Panc1 (cell line): Measurements from ENCODE around the gene TBC1D22A.

Experiments used
- POLR2AphosphoS5 ChIP-seq: IDR thresholded peaks from 2 replicates; pipeline ENCODE4 v1.6.1; 2012; ENCODE audit warnings: mild to moderate bottlenecking, low read depth, low read length, moderate library complexity
- TCF7L2 ChIP-seq: IDR thresholded peaks from 2 replicates; pipeline ENCODE4 v1.6.1; 2011; ENCODE audit warnings: mild to moderate bottlenecking, low read depth, low read length, inconsistent platforms
- TF ChIP-seq, protein P1 (sequence below): fragments of 450-650 bp; IDR thresholded peaks from 2 replicates; pipeline ENCODE4 v1.5.1; 2017; ENCODE audit warnings: mild to moderate bottlenecking

- TF ChIP-seq, protein P1, sequence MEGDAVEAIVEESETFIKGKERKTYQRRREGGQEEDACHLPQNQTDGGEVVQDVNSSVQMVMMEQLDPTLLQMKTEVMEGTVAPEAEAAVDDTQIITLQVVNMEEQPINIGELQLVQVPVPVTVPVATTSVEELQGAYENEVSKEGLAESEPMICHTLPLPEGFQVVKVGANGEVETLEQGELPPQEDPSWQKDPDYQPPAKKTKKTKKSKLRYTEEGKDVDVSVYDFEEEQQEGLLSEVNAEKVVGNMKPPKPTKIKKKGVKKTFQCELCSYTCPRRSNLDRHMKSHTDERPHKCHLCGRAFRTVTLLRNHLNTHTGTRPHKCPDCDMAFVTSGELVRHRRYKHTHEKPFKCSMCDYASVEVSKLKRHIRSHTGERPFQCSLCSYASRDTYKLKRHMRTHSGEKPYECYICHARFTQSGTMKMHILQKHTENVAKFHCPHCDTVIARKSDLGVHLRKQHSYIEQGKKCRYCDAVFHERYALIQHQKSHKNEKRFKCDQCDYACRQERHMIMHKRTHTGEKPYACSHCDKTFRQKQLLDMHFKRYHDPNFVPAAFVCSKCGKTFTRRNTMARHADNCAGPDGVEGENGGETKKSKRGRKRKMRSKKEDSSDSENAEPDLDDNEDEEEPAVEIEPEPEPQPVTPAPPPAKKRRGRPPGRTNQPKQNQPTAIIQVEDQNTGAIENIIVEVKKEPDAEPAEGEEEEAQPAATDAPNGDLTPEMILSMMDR, result no peak
- TF ChIP-seq POLR2AphosphoS5 (no peak), TCF7L2 (no peak)
Measured at GRCh38 chr22:47044722-47045535, 282.5 kb downstream of the TBC1D22A start.
